HG02938 (cell line): ENCODE results near the gene THBS1.

Experiments
- ATAC-seq: cut with Tn5 transposase; IDR thresholded peaks from one replicate; pipeline ENCODE4 v1.9.1; 2021; ENCODE audit warnings: mild to moderate bottlenecking, moderate library complexity; ENCODE audit not compliant: unreplicated experiment

The THBS1 gene

GRCh38 chr15:39598958-39599845, 18.3 kb downstream of the THBS1 start:
- no peak for ATAC-seq

- ATAC-seq, result no peak
Measured at GRCh38 chr15:39599871-39600270, 19.0 kb downstream of the THBS1 start.

- ATAC-seq, result no peak
Measured at GRCh38 chr15:39602143-39602542, 21.3 kb downstream of the THBS1 start.

- ATAC-seq, result no peak
Measured at GRCh38 chr15:39605146-39605545, 24.3 kb downstream of the THBS1 start.

- no peak for ATAC-seq
Measured at GRCh38 chr15:39608185-39609139, 27.6 kb downstream of the THBS1 start.

- ATAC-seq, result no peak
Measured at GRCh38 chr15:39609166-39609916, 28.5 kb downstream of the THBS1 start.

- ATAC-seq, result no peak
Measured at GRCh38 chr15:39610665-39611064, 29.8 kb downstream of the THBS1 start.

- no peak for ATAC-seq
Measured at GRCh38 chr15:39613271-39613670, 32.4 kb downstream of the THBS1 start.

- no peak for ATAC-seq
Measured at GRCh38 chr15:39613861-39614260, 33.0 kb downstream of the THBS1 start.

- ATAC-seq, result no peak
Measured at GRCh38 chr15:39616731-39617455, 36.0 kb downstream of the THBS1 start.

- ATAC-seq, result no peak
Measured at GRCh38 chr15:39618063-39618823, 37.4 kb downstream of the THBS1 start.

- ATAC-seq, result no peak
Measured at GRCh38 chr15:39621210-39621609, 40.3 kb downstream of the THBS1 start.

- no peak for ATAC-seq
Measured at GRCh38 chr15:39621976-39622375, 41.1 kb downstream of the THBS1 start.

- no peak for ATAC-seq
Measured at GRCh38 chr15:39622660-39623516, 42.0 kb downstream of the THBS1 start.

GRCh38 chr15:39623529-39623931, 42.7 kb downstream of the THBS1 start:
- ATAC-seq, result peak; percentile 93

GRCh38 chr15:39624806-39625205, 43.9 kb downstream of the THBS1 start:
- no peak for ATAC-seq

GRCh38 chr15:39625451-39625850, 44.6 kb downstream of the THBS1 start:
- ATAC-seq, result no peak

GRCh38 chr15:39625856-39626255, 45.0 kb downstream of the THBS1 start:
- no peak for ATAC-seq
